ENCODE results near the gene ZNF385D. TPM values are rescaled to one million over a fixed set of nuclear protein-coding genes. Genes with fewer than 3 reads are reported as not detected.

The ZNF385D gene
- total RNA-seq, 1 donor from 2014 or later: 2.6 TPM

DNA sequence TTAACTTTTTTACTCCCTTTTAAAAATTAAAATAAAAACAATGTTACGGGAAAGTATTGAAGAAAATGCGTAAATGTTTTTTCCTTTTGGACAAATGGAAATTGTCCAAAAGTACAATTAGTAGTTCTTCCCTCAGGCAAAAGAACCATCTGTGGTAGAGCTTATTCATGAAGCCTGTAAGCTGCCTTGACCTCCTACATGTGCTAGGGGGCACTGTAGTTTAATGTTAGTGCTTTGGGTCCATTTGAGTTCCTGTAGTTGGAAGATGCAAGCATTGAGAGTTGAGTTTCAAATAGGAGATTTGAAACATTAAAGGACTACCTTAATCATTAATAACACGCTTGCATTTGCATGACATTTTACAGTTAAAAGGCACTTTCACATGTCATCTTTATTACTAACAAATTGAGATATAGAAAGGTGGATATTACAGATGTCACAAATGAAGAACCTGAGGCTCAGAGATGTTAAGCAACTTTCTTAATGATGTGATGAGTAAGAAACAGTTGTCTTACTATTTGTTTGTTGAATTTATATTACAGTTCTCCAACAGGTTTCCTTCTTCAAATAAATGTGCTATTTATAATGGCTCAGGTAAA lies 1.8 kb upstream of the ZNF385D start:
- DNase-seq (ENCODE audit: missing footprints) (no peak), ATAC-seq (peak; percentile 66)
- intact Hi-C loops (cut with DNase I): loop anchor here (1.0 to 5.0 kb wide), 4 partner anchors 44 to 364 kb away; no protein-coding TSS in a partner anchor

DNA sequence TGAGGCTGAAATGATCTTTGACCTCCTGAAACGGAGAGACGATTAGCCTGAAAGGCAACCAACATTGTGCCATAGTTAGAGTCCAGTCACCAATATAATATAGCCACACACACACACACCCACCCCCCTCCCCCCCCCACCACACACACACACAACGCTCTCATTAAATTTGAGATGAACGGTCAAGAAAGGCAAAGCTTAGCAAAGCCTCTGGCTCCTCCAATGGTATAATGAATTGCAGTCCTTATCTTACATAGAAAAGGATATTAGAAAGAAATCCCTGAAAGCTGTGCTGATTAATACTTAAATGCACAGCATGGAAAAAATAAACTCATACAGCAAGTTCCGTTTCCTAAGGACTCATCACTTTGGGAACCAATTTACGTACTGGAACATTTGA lies 876 bp upstream of the ZNF385D start:
- ATAC-seq (no peak), DNase-seq (ENCODE audit: missing footprints) (no peak)
- intact Hi-C loops (cut with DNase I): loop anchor here (1.0 to 5.0 kb wide), 4 partner anchors 45 to 365 kb away; no protein-coding TSS in a partner anchor

DNA sequence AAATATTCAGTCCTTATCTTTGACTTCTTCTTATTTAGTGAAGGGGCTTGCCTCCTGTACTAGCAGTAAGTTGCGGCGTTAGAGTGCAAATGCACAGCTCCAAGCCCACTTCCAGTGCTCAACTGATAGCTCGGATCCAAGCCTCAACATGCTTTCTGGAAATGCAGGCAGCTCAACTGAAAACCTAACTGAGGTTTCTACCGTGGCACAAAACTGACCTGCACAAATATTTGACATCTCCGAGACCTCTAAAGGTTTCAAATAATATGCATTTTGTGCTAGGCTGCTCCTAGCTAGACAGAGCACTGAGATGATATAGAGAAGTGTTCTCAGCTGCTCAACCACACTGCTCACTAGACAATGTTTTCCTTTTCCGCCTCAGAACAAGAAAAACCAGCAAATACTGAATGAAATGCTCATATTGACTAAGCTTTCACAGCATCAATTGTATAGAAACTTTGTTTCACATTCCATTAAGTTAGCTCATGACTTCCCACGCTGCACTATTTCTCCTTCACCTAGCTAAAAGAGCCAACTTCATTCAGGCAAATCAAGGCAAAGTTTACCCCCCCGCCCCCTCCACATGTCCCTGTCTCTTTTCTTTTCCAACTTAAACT lies 822 bp downstream of the ZNF385D start:
- DNase-seq (ENCODE audit: missing footprints): no peak
- ATAC-seq: no peak
- intact Hi-C loops (cut with DNase I): loop anchor here (5.0 kb wide), 2 partner anchors 47 to 367 kb away; no protein-coding TSS in a partner anchor

DNA sequence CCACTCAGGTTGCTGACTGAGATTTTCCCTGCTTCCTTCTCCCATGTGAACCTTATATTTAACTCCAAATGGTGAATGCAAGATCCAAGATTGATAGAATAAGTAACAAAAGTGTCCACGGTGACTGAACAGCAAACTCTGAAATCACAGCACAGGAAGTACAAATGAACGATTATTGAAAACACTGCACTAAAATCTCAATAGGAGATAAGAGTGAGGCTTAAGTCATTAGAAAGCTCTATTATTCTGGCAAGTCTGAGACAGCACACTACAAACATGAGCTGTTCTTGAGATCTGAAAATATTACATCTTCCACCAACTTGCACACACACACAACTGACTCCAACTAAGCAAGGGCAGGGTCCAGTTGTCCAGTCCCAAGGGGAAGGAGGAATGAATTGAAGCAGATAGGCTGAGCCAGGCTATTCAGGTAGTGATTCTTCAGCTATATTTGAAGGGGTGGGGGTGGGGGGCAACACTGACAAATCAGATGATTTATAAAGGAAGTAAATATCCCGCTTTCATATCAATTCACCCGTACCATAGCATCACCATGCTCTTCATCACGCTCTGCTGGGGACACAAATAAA lies 2.9 kb downstream of the ZNF385D start:
- DNase-seq (ENCODE audit: missing footprints) (no peak), ATAC-seq (no peak)
- intact Hi-C loops (cut with DNase I): no loop called here

DNA sequence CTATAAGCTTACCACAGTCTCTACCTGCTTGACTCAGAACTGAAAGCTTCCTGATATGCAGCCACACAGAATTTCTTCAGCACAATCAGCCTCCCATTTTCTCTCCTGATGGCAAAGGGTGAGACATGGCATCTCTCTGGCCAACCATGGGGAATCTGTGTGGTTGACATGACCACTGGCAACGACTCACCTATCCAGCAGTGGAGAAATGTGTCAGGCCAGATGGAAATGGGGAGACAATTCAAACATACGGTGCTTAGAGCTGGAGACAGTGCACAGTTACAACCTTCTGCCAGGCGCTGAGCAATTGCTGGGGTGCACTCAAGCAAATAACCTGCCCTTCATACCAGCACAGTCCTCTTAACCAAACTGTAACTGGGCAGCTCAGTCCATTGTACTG lies 3.6 kb downstream of the ZNF385D start:
- intact Hi-C loops (cut with DNase I): no loop called here
- ATAC-seq (no peak), DNase-seq (ENCODE audit: missing footprints) (no peak)

DNA sequence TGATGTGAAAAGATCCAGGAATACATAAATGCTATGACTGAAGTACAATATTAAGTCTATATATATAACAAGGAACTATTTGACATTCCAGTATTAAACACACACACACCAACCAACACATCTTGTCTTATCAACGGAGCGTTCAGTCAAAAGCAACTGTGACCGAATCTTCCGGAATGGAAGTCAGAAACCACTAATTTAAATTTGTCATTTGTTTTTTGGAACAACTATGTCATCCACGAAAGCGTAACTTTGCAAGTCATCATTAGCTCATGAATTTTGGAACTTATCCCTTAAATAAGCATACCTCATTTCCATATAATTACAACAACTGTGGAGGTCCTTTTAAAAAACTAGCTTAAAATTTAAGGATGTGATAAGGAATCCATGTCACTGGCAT lies 5.0 kb downstream of the ZNF385D start:
- intact Hi-C loops (cut with DNase I): no loop called here
- no peak for ATAC-seq
- no peak for DNase-seq (ENCODE audit: missing footprints)

DNA sequence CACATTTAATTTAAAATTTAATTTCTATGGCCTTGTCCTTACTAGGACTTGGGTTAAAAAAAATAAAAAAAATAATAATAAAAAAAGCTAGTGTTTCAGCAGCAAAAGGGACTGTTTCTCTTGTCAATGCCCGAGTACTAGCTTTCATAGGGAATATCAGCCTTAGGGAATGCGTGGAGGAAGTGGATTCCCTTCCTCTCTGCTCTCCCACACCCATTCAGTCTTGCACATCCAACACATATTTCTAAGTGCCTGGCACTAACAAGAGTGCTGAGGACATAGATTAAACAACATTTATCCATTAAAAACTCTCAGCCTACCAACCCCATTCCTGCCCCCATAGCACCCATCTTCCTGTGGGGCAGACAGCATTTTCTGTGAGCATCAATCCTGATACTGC lies 6.2 kb downstream of the ZNF385D start:
- intact Hi-C loops (cut with DNase I): no loop called here
- no peak for DNase-seq (ENCODE audit: missing footprints)
- no peak for ATAC-seq

DNA sequence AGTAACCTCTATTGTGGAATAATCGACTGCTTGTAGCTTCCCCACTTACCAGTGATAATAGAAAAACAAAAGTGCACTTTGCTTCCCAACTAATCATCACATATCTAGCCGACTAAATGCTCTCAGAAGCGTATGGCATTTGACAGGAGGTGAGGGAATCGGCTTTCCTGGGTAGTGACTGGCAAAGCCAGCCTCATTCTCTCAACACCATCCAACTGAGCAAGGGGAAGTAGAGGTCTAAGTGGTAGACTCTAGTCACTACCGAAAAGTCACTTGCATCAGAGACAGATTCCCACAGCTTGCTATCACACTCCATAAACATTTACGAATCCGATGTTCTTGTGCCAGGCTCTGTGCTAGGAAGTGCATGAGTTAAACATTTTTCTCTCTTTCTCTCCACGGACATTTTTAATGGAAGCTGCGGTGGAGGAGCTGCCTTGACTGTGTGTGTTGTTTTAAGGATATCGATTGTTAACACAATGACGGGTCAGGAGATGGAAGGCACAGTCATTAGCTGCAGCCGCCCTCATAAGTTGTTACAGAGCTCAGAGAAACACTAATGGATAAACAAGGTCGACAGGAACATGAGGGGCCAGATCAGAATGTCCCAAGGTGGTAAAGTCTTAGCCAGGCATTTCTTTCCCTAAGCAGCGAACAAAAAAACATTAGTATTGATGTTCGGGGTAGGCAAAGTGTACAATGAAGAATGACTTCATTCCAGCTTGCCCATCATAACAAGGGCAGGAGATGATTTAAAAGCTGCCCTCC lies 11.9 kb downstream of the ZNF385D start:
- no peak for ATAC-seq
- no peak for DNase-seq (ENCODE audit: missing footprints)
- intact Hi-C loops (cut with DNase I): no loop called here

DNA sequence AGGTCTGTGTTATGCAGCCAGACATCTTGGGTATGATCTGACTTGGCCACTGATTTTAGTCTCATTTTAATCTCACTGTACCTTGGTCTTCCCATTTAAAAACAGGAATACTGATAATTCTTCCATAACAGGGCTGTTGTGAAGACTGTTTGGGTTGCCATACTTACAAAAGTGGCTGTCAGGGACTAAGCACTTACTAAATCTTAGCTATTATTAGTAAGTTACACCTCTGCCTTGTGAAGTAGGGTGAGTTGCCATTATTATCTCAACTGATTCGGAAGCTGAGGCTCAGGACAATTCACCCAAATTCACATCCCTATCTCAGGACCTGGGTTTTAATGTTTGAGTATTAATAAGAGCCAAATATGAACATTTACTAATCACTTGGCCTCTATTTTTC lies 12.7 kb downstream of the ZNF385D start:
- intact Hi-C loops (cut with DNase I): no loop called here
- DNase-seq (ENCODE audit: missing footprints) (no peak), ATAC-seq (no peak)

DNA sequence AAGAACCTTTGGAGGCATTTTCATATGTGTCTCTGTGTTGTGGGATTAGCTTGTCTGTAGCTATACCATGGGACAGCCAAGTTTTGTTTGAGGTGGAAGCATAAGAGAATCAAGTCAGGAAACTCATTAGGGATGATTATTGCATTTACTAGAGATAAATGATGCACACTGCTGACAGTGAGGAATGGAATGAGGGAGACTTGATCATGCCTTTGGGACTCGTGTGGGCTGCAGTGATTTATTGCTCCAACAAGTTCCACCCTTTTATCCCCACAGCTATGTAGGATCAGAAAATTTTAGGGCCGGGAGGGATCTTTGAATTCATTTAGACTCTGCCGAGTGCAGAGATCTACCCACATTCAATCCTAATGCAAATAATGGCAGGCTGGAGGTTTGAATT lies 16.3 kb downstream of the ZNF385D start:
- intact Hi-C loops (cut with DNase I): no loop called here
- ATAC-seq (no peak), DNase-seq (ENCODE audit: missing footprints) (no peak)

DNA sequence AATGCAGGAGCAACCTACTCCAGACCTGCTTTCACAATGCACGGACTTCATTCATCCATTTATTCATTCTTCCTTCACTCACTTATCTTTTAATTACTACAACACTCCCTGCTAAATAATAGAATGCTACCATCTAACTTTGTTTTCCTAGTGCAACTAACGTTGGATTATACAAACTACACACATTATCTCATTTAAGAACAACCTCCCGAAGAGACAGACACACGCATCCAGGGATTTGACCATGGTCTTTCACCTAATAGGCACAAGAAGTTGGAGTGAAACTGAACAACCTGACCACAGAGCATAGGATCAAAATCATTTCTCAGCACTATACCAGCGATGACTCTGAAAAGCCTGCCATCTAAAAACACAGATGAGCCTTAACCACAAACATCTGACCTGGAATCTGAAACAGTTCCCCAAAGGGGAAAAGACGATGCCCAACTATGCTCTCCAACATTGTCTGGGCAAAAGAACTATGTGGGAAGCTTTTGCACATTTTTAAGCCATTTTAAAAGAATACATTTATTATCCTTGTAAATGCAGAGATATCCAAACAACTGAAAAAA lies 21.0 kb downstream of the ZNF385D start:
- ATAC-seq: no peak
- no peak for DNase-seq (ENCODE audit: missing footprints)
- intact Hi-C loops (cut with DNase I): no loop called here

DNA sequence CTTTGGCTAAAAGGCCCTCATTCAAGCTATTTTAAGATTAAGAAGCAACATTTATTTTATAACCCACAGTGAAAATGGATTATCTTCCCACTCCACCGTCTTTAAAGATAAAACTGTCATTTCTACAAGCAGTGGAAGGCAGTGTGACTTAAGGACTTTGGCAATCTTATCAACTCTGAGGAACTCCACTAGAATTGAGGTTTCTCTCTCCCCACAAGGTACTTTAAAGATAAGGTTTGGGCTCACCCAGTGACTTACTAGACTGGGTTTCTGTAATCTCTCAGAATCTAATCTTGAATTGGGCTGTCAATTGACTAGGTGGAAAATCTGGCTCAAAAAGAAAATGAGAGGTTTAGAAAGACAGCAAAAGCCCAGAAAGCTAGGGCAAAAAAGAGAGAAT lies 21.7 kb downstream of the ZNF385D start:
- ATAC-seq (no peak), DNase-seq (ENCODE audit: missing footprints) (no peak)
- intact Hi-C loops (cut with DNase I): no loop called here

DNA sequence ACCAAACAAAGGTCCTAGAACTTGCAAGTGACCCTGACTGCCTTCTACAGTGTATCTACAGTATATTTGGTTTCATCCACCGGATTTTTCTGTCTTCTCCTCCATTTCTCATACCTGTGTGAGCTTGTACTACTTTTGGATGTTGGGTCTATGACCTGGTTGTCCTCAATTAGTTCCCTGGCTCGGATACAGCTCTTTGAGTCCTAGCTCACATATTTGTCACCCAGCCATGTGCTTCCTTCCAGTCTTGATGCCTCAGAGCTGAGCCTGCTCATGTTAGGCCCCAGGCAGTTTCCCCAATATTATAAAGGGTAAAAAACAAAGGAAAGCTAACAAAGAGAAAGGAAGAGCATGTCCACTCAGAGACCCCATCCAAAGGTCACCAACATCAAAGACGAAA lies 28.2 kb downstream of the ZNF385D start:
- intact Hi-C loops (cut with DNase I): no loop called here
- no peak for ATAC-seq
- no peak for DNase-seq (ENCODE audit: missing footprints)

DNA sequence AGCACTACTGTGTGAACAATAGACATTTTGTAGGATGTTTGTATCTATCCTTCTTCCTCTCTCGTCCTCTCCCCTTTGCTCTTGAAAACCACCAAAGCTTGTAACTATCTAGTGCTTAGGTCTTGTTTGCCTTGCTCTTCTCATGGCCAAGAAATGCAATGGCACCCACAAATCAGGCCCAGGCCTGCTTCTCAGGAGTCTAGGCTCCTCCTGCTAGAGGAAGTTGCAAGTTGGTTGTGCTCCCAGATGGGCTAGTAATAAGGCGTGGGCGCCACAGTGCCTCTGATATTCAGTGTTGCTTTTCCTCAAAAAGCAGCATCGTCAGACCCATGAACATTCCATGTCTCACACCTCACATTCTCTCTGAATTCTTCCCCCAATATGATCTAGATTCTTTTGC lies 28.7 kb downstream of the ZNF385D start:
- DNase-seq (ENCODE audit: missing footprints) (no peak), ATAC-seq (no peak)
- intact Hi-C loops (cut with DNase I): no loop called here

DNA sequence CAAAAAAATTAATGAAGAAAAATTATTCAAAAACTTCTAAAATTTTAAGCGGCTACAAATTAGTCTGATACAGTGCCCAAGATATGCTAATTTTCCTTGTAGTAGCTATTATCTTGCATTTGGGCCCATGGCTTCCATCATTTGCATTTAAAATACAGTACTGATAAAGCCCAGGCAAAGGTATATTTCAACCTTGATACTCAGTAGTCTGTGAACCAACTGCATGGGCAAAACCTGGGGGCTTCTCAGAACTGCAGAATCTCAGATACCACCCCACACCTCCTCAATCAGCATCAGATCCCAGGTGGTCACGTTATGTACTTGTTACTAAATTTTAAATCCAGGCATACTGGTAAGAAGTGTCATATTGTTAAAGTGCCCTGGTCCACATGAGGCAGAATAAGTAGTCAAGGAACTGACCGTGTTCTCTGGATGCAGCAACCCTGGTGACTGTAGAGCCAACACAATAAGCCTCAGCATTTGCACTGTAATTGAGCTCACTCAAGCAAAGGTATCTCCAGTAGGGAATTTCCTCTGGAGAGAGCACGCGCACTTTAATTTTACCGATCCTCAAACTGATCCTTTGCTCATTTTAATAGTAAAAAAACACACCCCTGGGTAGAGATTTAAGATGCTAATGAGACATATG lies 31.9 kb downstream of the ZNF385D start:
- no peak for ATAC-seq

DNA sequence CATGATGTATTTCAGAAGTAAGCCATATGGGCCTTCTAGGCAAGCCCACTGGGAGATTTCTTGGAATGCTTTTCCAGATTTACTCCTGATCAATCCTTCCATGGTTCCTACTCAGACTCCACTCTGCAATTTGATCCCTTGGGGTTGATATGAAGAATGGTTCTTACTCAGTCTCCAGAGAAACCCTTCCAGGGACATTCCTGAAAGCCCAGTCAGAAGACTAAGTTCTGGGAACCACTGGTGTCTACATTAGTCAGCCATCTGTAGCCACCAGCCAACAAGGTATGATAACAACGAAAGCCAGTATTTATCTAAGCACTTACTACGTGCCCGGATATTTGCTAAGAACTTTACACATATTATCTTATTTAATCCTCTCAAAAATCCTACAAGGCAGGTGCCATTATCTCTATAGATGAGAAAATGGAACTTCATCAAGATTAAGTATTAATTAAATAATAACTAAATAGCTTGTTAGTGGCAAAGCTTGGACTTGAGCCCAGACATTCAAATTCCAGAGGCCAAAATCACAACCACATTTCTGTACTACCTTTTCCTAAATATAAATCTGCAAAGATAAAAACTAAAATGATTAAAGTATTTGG lies 32.7 kb downstream of the ZNF385D start:
- ATAC-seq: no peak
- intact Hi-C loops (cut with DNase I): no loop called here
- no peak for DNase-seq (ENCODE audit: missing footprints)

More for the DNA sequence above, 31.9 kb downstream of the ZNF385D start:
- no peak for DNase-seq (ENCODE audit: missing footprints)
- intact Hi-C loops (cut with DNase I): no loop called here

DNA sequence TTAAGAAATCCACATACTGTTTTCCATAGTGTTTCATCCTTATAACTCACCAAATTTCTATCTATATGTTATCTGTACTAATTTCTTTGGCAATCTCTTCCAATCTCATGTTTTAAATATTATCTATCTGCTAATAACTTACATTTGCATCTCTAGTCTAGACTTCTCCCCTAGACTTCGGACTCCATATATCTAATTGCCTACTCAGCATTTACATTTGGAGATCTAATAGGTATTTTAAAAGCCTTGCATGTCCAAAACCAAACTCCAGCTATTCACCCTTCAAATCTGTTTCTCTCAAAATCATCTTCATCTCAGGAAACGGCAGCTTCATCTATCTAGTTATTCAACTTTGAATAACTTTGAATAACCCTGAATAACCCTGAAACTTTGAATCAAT lies 35.3 kb downstream of the ZNF385D start:
- no peak for ATAC-seq
- no peak for DNase-seq (ENCODE audit: missing footprints)
- intact Hi-C loops (cut with DNase I): no loop called here

DNA sequence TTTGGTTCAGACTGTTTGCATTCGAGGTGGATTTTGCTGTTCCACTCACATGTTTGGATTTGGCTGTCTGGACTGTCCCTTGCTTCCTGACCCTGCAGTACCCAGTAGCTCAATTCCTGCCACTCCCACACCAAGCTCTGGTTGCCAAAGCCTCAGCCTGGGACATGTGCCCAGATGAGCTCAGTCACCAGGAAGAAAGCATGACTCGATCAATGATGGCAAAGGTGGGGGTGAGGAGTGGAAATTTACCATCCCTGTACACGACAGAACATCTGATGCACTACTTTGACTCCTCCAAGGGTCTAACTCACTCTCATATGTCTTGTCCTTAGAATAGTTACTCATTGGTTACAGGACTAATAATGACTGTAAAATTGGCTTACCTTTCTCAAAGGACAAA lies 45.2 kb downstream of the ZNF385D start:
- intact Hi-C loops (cut with DNase I): no loop called here
- ATAC-seq (peak; percentile 85), DNase-seq (ENCODE audit: missing footprints) (peak; percentile 66)

DNA sequence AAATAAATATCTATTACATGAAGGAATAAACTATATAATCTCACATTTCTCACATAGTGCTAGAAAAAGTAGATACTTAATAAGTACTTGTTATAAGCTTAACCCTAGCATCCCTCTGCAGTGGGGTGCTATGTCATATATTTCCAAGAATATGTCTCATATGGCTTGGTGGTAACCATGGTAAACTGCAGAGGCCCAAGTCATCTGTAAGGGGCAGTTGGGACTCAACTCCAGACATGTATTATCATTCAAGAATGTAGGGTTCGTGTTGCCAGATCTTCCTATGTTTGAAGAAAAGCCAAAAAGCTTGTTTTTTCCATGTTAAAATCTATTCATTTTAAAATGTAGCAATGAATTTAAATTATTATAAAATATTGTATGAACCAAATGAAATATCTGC lies 46.2 kb downstream of the ZNF385D start:
- intact Hi-C loops (cut with DNase I): no loop called here
- ATAC-seq (no peak), DNase-seq (ENCODE audit: missing footprints) (no peak)

Data from Right ventricle myocardium inferior (tissue), 1 donor.